Activated CD4-positive, alpha-beta T cell treated with anti-CD3 and anti-CD28 coated beads, Interleukin-2, amount 10 ng/mL, durations not matched to agents 7 days and 5 days (primary cell): ENCODE data around the gene SPON1. TPM values are rescaled to one million over a fixed set of nuclear protein-coding genes. Genes with fewer than 3 reads are reported as not detected.

ENCODE experiments used
- CTCF ChIA-PET: fragments of 350-600 bp; sonication (Branson Sonifier 250); formaldehyde crosslinking; loops from one replicate; lab custom pipeline; 2021; ENCODE audit warnings: antibody characterized with exemption; lab: Charles Lee
- POLR2A ChIA-PET: fragments of 350-600 bp; sonication (Branson Sonifier 250); formaldehyde crosslinking; loops from one replicate; lab custom pipeline; 2021; ENCODE audit warnings: antibody characterized with exemption; lab: Charles Lee
- DNase-seq: peaks from one replicate; pipeline ENCODE4 v3.0.0-alpha.2; 2020
- H3K27ac Mint-ChIP-seq: one replicate; pipeline ENCODE4 v1.8.0; 2021; ENCODE audit warnings: mild to moderate bottlenecking, moderate library complexity, mixed read lengths
- H3K27me3 Mint-ChIP-seq: one replicate; pipeline ENCODE4 v1.8.0; 2021; ENCODE audit warnings: mixed read lengths
- H3K36me3 Mint-ChIP-seq: one replicate; pipeline ENCODE4 v1.8.0; 2021; ENCODE audit warnings: low read depth, mixed read lengths
- H3K4me1 Mint-ChIP-seq: one replicate; pipeline ENCODE4 v1.8.0; 2021; ENCODE audit warnings: mixed read lengths
- H3K4me3 Mint-ChIP-seq: one replicate; pipeline ENCODE4 v1.8.0; 2021; ENCODE audit warnings: mild to moderate bottlenecking, moderate library complexity, mixed read lengths
- H3K9me3 Mint-ChIP-seq: one replicate; pipeline ENCODE4 v1.8.0; 2021; ENCODE audit warnings: mixed read lengths
- total RNA-seq, 2 experiments: library from RNA; stranded (reverse); gene quantifications; one replicate each; pipeline ENCODE4 v1.2.3, GENCODE V29; 2021

The SPON1 gene
- total RNA-seq, 2 experiments from 2014 or later: 1.4 to 1.6 TPM

DNA sequence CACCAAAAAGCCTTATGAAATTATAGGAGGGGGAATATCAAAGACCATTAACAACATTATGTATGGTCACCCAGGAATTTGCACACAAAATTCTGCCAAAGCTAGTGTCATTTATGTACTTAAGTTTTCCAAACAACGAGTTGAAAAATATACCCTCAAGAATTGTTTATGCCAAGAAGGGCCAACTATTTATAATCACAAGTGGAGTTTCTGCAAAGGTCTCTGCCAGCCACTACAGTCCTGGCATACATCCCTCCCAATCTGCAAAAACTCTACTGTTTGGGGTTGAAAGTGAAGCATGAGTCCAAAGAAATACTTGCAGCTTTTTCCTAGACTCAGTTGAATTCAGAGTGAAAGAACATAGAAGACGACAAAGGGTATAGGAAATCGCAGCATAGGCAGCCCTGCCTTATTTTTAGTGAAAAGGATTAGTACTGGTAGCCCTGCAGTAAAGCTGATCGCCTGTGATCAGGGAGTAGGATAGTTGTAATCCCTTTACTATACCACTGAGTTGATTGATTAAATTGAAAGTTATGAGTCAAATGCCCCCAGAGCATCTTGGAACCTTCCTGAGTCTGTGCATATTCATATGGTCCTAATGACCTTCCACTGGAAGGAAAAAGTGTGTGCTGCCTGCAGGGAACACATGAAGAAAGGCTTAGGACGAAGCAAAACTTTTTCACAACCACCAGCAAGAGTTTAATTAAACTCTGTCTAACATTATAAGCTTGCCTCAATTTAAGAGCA lies 144.0 kb downstream of the SPON1 start:
- POLR2A ChIA-PET: no interaction called here
- no peak for DNase-seq
- Mint-ChIP-seq H3K27me3 (no peaks in the 10 kb centered on the region), H3K9me3 (no peaks in the 10 kb centered on the region), H3K4me1 (no peaks in the 10 kb centered on the region), H3K4me3 (no peak overlapping the region), H3K36me3 (no peaks in the 10 kb centered on the region), H3K27ac (no peak overlapping the region)
- CTCF ChIA-PET: interaction anchor here (1.6 kb wide), 1 partner anchor 14 kb away, joined by 3 read pairs; no protein-coding TSS in a partner anchor

- no peak for DNase-seq
- H3K27me3 Mint-ChIP-seq: no peaks in the 10 kb centered on the region
Measured at GRCh38 chr11:14107050-14107430, 144.5 kb downstream of the SPON1 start.

GRCh38 chr11:14109742-14110141 lies 147.2 kb downstream of the SPON1 start:
- no peak overlapping the region for H3K4me3 Mint-ChIP-seq
- no peaks in the 10 kb centered on the region for H3K9me3 Mint-ChIP-seq
- no peak overlapping the region for H3K27ac Mint-ChIP-seq
- ChIA-PET CTCF (no interaction called here), POLR2A (no interaction called here)
- no peaks in the 10 kb centered on the region for H3K27me3 Mint-ChIP-seq
- DNase-seq: no peak
- no peaks in the 10 kb centered on the region for H3K4me1 Mint-ChIP-seq
- no peaks in the 10 kb centered on the region for H3K36me3 Mint-ChIP-seq

More at GRCh38 chr11:14107050-14107430, 144.5 kb downstream of the SPON1 start:
- Mint-ChIP-seq H3K9me3 (no peaks in the 10 kb centered on the region), H3K27ac (no peak overlapping the region), H3K4me3 (no peak overlapping the region), H3K4me1 (no peaks in the 10 kb centered on the region), H3K36me3 (no peaks in the 10 kb centered on the region)
- ChIA-PET POLR2A (no interaction called here), CTCF (interaction anchor here (1.6 kb wide), 1 partner anchor 13 kb away, joined by 3 read pairs; no protein-coding TSS in a partner anchor)

- H3K9me3 Mint-ChIP-seq: no peaks in the 10 kb centered on the region
- no peak overlapping the region for H3K4me3 Mint-ChIP-seq
- no peak for DNase-seq
- no peaks in the 10 kb centered on the region for H3K27me3 Mint-ChIP-seq
- POLR2A ChIA-PET: no interaction called here
- H3K27ac Mint-ChIP-seq: no peak overlapping the region
- no peaks in the 10 kb centered on the region for H3K36me3 Mint-ChIP-seq
- CTCF ChIA-PET: no interaction called here
- no peaks in the 10 kb centered on the region for H3K4me1 Mint-ChIP-seq
Measured at GRCh38 chr11:14110629-14111028, 148.1 kb downstream of the SPON1 start.

DNA sequence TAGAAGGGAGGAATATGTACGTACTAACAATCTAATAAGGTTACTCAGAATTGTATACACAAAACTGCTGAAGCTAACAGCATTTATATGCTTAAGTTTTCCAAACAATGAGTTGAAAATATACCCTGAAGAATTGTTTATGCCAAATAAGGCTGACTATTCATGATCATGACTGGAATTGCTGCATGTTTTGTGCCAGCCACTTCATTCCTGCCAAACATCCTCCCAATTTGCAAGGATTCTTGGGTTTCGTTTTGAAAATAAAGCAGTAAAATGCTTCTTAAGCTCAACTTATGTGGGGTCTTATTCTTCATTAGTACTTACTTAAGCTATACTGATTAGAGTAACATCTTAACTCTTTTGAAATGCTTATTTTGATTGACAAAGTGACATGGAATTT lies 149.0 kb downstream of the SPON1 start:
- H3K27me3 Mint-ChIP-seq: no peaks in the 10 kb centered on the region
- no peak for DNase-seq
- H3K9me3 Mint-ChIP-seq: peaks cover 1% of the 10 kb centered on the region
- CTCF ChIA-PET: interaction anchor here (1.1 kb wide), 1 partner anchor 10 kb away, joined by 3 read pairs; no protein-coding TSS in a partner anchor
- H3K4me1 Mint-ChIP-seq: no peaks in the 10 kb centered on the region
- H3K4me3 Mint-ChIP-seq: no peak overlapping the region
- POLR2A ChIA-PET: no interaction called here
- H3K36me3 Mint-ChIP-seq: no peaks in the 10 kb centered on the region
- no peak overlapping the region for H3K27ac Mint-ChIP-seq

DNA sequence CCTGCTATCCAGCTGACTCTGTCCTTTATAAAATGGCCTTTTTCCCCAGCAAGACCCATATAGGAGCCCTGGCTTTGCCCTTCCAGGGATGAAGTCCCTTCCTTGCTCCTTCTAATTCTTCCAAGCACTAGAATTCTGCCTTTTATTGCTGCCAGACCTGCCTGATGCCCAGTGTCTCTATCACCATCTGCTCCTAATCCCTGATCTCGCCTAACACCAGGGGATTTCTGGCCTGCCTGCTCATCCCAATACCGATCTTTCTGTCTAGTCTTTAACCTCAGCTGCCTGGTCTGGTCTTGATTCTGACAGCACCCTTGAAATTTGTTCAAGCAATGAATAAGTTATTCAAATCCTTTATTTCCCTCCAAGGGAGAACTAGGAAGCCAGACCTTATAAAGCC lies 150.2 kb downstream of the SPON1 start:
- ChIA-PET CTCF (no interaction called here), POLR2A (no interaction called here)
- H3K27me3 Mint-ChIP-seq: no peaks in the 10 kb centered on the region
- H3K4me3 Mint-ChIP-seq: no peak overlapping the region
- H3K4me1 Mint-ChIP-seq: no peaks in the 10 kb centered on the region
- no peak overlapping the region for H3K27ac Mint-ChIP-seq
- DNase-seq: no peak
- H3K9me3 Mint-ChIP-seq: peaks cover 2% of the 10 kb centered on the region
- no peaks in the 10 kb centered on the region for H3K36me3 Mint-ChIP-seq

GRCh38 chr11:14114269-14114668 lies 151.7 kb downstream of the SPON1 start:
- Mint-ChIP-seq H3K27me3 (no peaks in the 10 kb centered on the region), H3K4me3 (no peak overlapping the region), H3K4me1 (peaks cover 3% of the 10 kb centered on the region), H3K9me3 (peaks cover 2% of the 10 kb centered on the region), H3K27ac (no peak overlapping the region), H3K36me3 (no peaks in the 10 kb centered on the region)
- POLR2A ChIA-PET: no interaction called here
- no peak for DNase-seq
- CTCF ChIA-PET: no interaction called here

GRCh38 chr11:14114786-14115185 lies 152.3 kb downstream of the SPON1 start:
- POLR2A ChIA-PET: no interaction called here
- no peaks in the 10 kb centered on the region for H3K27me3 Mint-ChIP-seq
- no peak for DNase-seq
- H3K4me3 Mint-ChIP-seq: no peak overlapping the region
- H3K27ac Mint-ChIP-seq: no peak overlapping the region
- CTCF ChIA-PET: no interaction called here
- peaks cover 2% of the 10 kb centered on the region for H3K9me3 Mint-ChIP-seq
- H3K4me1 Mint-ChIP-seq: peaks cover 6% of the 10 kb centered on the region
- no peaks in the 10 kb centered on the region for H3K36me3 Mint-ChIP-seq

DNA sequence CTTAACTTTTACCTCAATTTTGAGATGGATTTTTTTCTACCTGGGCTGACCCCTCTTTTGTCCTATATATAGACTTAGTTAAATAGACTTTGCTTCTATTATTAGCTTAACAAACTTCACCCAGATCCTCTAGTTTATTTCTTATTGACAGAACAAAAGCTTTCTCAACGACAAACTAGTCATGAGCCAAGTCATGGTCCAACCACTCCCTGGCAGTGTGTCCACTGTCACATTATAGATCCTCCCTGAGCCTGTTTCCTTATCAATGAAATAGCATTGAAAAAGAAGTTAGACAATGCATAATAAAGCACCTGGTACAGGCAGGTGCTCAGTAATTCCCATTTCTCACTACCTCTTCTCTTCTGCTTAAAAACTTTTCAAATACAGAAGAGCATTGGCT lies 155.1 kb downstream of the SPON1 start:
- POLR2A ChIA-PET: no interaction called here
- no peak for DNase-seq
- no peaks in the 10 kb centered on the region for H3K36me3 Mint-ChIP-seq
- H3K4me1 Mint-ChIP-seq: peaks cover 6% of the 10 kb centered on the region
- H3K27ac Mint-ChIP-seq: no peak overlapping the region
- H3K27me3 Mint-ChIP-seq: no peaks in the 10 kb centered on the region
- H3K4me3 Mint-ChIP-seq: no peak overlapping the region
- peaks cover 2% of the 10 kb centered on the region for H3K9me3 Mint-ChIP-seq
- CTCF ChIA-PET: no interaction called here

DNA sequence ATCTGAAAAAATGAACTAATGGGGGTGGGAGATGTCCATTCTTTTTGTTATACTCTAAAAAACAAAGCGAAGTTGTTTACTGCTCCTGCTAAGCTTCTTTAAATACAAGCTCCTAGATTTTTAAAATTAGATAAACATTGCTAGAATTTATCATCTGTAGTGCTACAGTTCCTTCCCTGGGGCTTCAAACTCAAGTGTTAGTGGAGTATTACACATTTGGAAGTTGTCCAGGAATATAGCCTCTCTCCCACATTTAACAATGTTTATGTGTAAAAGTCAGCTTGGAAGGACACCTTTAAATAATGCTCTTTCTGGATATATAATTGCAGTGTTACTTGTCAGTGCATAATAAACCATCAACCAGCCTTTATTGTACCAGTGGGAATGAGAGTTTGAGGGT lies 155.5 kb downstream of the SPON1 start:
- ChIA-PET CTCF (interaction anchor here (0.6 kb wide), 1 partner anchor 144 kb away, joined by 3 read pairs; no protein-coding TSS in a partner anchor), POLR2A (no interaction called here)
- Mint-ChIP-seq H3K27ac (no peak overlapping the region), H3K9me3 (peaks cover 2% of the 10 kb centered on the region), H3K4me3 (no peak overlapping the region), H3K4me1 (peaks cover 6% of the 10 kb centered on the region), H3K27me3 (no peaks in the 10 kb centered on the region), H3K36me3 (no peaks in the 10 kb centered on the region)
- DNase-seq: no peak

DNA sequence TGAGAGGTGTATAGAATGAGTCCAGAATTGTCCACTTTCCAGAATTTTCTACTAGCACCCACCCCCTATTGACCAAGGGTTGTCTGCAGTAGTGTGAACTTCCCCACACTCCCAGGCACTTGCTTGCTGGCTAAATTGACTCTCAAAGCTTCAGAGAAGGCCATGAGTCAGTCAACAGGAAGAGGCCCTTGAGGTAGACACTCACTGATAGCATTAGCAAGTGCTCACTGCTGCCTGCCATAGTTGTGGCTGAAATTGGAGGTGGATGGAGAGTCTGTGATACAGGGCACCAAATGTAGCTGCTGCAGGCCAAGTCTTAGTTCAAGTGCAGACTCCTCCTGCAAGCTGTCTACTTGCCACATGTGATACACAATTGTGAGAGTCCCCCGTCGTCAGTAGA lies 156.8 kb downstream of the SPON1 start:
- DNase-seq: no peak
- Mint-ChIP-seq H3K9me3 (peaks cover 2% of the 10 kb centered on the region), H3K36me3 (peaks cover 1% of the 10 kb centered on the region), H3K4me3 (no peak overlapping the region), H3K27ac (no peak overlapping the region), H3K27me3 (no peaks in the 10 kb centered on the region), H3K4me1 (peaks cover 6% of the 10 kb centered on the region)
- ChIA-PET CTCF (no interaction called here), POLR2A (no interaction called here)

DNA sequence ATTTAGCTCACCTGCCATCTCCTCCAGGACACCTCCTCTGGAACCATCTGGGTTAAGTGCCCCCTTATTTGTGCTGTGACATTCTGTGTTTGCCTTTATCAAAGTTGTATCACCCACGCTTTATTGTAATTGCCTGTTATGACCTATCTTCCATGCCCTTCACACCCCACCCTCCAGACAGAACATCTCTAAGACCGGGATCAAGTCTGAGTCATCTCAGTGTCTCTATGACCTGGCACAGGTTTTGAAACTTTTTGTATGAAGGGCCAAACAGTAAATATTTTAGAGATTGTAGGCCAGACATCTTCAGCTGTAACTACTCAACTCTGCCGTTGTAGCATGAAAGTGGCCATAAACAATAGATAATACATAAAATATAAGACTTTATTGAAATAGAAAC lies 161.8 kb downstream of the SPON1 start:
- peaks cover 3% of the 10 kb centered on the region for H3K9me3 Mint-ChIP-seq
- ChIA-PET POLR2A (no interaction called here), CTCF (no interaction called here)
- peaks cover 2% of the 10 kb centered on the region for H3K4me1 Mint-ChIP-seq
- no peaks in the 10 kb centered on the region for H3K27me3 Mint-ChIP-seq
- no peak overlapping the region for H3K4me3 Mint-ChIP-seq
- no peak overlapping the region for H3K27ac Mint-ChIP-seq
- H3K36me3 Mint-ChIP-seq: peaks cover 1% of the 10 kb centered on the region
- DNase-seq: no peak

DNA sequence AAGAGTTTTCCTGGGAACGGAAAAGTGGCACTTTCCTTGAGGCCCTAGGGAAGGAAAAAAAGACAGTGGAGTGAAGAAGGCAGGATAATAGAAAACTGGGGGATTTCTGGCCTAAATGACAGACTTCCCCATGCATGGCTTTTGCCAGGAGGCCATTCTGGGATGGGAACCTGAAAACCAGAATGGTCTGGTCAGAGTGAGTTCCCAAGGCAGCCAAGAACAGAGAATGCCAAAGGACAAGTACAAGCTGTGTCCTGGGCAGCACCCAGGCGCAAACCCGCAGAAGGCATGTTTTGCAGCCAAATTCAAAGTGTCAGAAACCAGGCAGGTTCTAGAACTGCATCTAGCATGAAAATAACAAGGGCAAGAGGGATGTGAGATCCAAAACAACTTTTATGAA lies 162.4 kb downstream of the SPON1 start:
- no peak for DNase-seq
- ChIA-PET POLR2A (no interaction called here), CTCF (no interaction called here)
- Mint-ChIP-seq H3K4me1 (no peaks in the 10 kb centered on the region), H3K27me3 (no peaks in the 10 kb centered on the region), H3K9me3 (peaks cover 3% of the 10 kb centered on the region), H3K4me3 (no peak overlapping the region), H3K36me3 (peaks cover 1% of the 10 kb centered on the region), H3K27ac (no peak overlapping the region)

DNA sequence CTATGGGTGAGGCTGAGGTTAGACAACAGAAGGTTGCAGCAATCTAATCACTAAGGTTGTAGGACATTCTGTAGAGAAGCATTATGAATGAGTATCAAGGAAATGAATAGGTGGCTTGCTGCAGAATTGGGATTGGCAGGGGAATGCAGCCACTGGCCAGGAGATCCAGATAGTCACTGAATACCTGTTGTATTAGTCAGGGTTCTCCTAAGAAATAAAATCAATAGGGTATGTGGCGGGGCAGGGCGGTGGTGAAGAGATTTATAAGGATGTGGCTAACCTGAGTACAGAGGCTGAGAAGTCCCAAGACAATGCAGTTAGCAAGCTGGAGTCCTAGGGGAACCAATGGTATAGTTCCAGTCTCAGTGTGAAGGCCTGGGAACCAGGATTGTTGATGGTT lies 163.0 kb downstream of the SPON1 start:
- H3K4me1 Mint-ChIP-seq: no peaks in the 10 kb centered on the region
- ChIA-PET CTCF (no interaction called here), POLR2A (no interaction called here)
- H3K36me3 Mint-ChIP-seq: peaks cover 1% of the 10 kb centered on the region
- H3K27me3 Mint-ChIP-seq: no peaks in the 10 kb centered on the region
- DNase-seq: no peak
- no peak overlapping the region for H3K27ac Mint-ChIP-seq
- peaks cover 3% of the 10 kb centered on the region for H3K9me3 Mint-ChIP-seq
- H3K4me3 Mint-ChIP-seq: no peak overlapping the region
